H1 (cell line): ENCODE measurements around the gene PATJ. TPM values are rescaled to one million over a fixed set of nuclear protein-coding genes. Genes with fewer than 3 reads are reported as not detected.

Source experiments
- CTCF ChIA-PET: fragments of 300-600 bp; sonication (Branson Sonifier 250); formaldehyde crosslinking; loops from one replicate; lab custom pipeline; 2021; ENCODE audit not compliant: partially characterized antibody; lab: Charles Lee
- POLR2A ChIA-PET: fragments of 300-600 bp; sonication (Branson Sonifier 250); formaldehyde crosslinking; loops from one replicate; lab custom pipeline; 2021; ENCODE audit warnings: inconsistent platforms; ENCODE audit not compliant: partially characterized antibody; lab: Charles Lee
- DNase-seq, 2 experiments: peaks; one replicate each; pipeline versions ENCODE4 v3.0.0 to v3.0.0-alpha.2; 2010 to 2022; ENCODE audit warnings: low spot score in 2 of 2, low read depth in 1 of 2, mixed read lengths in 1 of 2
- FAIRE-seq: peaks from 2 replicates; lab custom pipeline; 2011; peaks lifted over from hg19 to GRCh38; lab: Jason Lieb, UNC
- H2AFZ ChIP-seq: 2 replicates; pipeline ENCODE4 v1.8.1; 2012; ENCODE audit warnings: low read length, inconsistent platforms
- H2AK5ac ChIP-seq: 2 replicates; pipeline ENCODE4 v1.6.1; 2013; ENCODE audit warnings: low read depth, low read length
- H2BK120ac ChIP-seq: replicated peaks from 2 replicates; pipeline ENCODE3; 2013; ENCODE audit warnings: low read depth, low read length, inconsistent platforms
- H2BK12ac ChIP-seq: 2 replicates; pipeline ENCODE4 v1.6.1; 2013; ENCODE audit warnings: low read depth, low read length
- H2BK15ac ChIP-seq: 2 replicates; pipeline ENCODE4 v1.6.1; 2013; ENCODE audit warnings: low read length
- H2BK20ac ChIP-seq: 2 replicates; pipeline ENCODE4 v1.6.1; 2013; ENCODE audit warnings: low read length
- H2BK5ac ChIP-seq: 2 replicates; pipeline ENCODE4 v1.6.1; 2013; ENCODE audit warnings: low read depth, low read length
- H3K14ac ChIP-seq: 2 replicates; pipeline ENCODE4 v1.6.1; 2013; ENCODE audit warnings: inconsistent platforms; ENCODE audit not compliant: insufficient read length
- H3K18ac ChIP-seq: 2 replicates; pipeline ENCODE4 v1.6.1; 2013; ENCODE audit warnings: low read length; ENCODE audit errors: extremely low read depth
- H3K23ac ChIP-seq: 2 replicates; pipeline ENCODE4 v1.6.1; 2013; ENCODE audit warnings: inconsistent platforms; ENCODE audit not compliant: insufficient read length
- H3K23me2 ChIP-seq: 2 replicates; pipeline ENCODE4 v1.6.1; 2013; ENCODE audit warnings: low read depth, low read length
- H3K27ac ChIP-seq: 2 replicates; pipeline ENCODE4 v1.6.1; 2011; ENCODE audit warnings: low read depth, low read length, inconsistent platforms
- H3K27me3 ChIP-seq, 4 experiments: replicated peaks in 1 of 4; 1 replicate in 1 of 4; 2 replicates in 3 of 4; pipeline versions ENCODE4 v1.6.1 to v1.8.1; 2011 to 2013; ENCODE audit warnings: low read length in 3 of 4, mild to moderate bottlenecking in 3 of 4, inconsistent platforms in 2 of 4, mixed read lengths in 2 of 4, moderate library complexity in 1 of 4; ENCODE audit not compliant: control insufficient read depth in 3 of 4, insufficient read depth in 3 of 4; ENCODE audit errors: extremely low read depth in 1 of 4
- H3K36me3 ChIP-seq, 4 experiments: 2 replicates each; pipeline versions ENCODE4 v1.6.1 to v1.8.1; 2011 to 2013; ENCODE audit warnings: mild to moderate bottlenecking in 4 of 4, low read length in 3 of 4, moderate library complexity in 2 of 4, control low read depth in 1 of 4, inconsistent platforms in 1 of 4; ENCODE audit not compliant: insufficient read depth in 4 of 4, control insufficient read depth in 2 of 4
- H3K4ac ChIP-seq: replicated peaks from 2 replicates; pipeline ENCODE3; 2013; ENCODE audit warnings: low read length, low read depth, mixed read lengths, inconsistent platforms; ENCODE audit not compliant: insufficient read length
- H3K4me1 ChIP-seq, 4 experiments: replicated peaks in 1 of 4; 1 replicate in 1 of 4; 2 replicates in 3 of 4; pipeline versions ENCODE4 v1.6.1 to v1.8.1; 2011 to 2013; ENCODE audit warnings: low read length in 3 of 4, inconsistent platforms in 2 of 4, mixed read lengths in 1 of 4; ENCODE audit not compliant: insufficient read depth in 4 of 4, control insufficient read depth in 3 of 4
- H3K4me2 ChIP-seq, 2 experiments: 2 replicates each; pipeline versions ENCODE4 v1.6.1 to v1.8.1; 2011 to 2013; ENCODE audit warnings: low read depth in 2 of 2, low read length in 2 of 2, control low read depth in 1 of 2, inconsistent platforms in 1 of 2, mild to moderate bottlenecking in 1 of 2; ENCODE audit not compliant: insufficient read depth in 1 of 2
- H3K4me3 ChIP-seq, 4 experiments: fragments of 200-600, 300-600 bp in 1 of 4; sonication (generic), shearing (Covaris generic), sonication (Bioruptor Twin) in 1 of 4; 2 replicates each; pipeline versions ENCODE4 v1.5.1 to v1.8.1; 2011 to 2016; ENCODE audit warnings: low read length in 4 of 4, low read depth in 3 of 4, control low read depth in 2 of 4, inconsistent platforms in 2 of 4, mild to moderate bottlenecking in 2 of 4, mixed read lengths in 1 of 4, moderate library complexity in 1 of 4; ENCODE audit not compliant: insufficient read depth in 2 of 4; ENCODE audit errors: extremely low read depth in 1 of 4
- H3K56ac ChIP-seq: replicated peaks from 2 replicates; pipeline ENCODE3; 2013; ENCODE audit warnings: low read depth, mild to moderate bottlenecking, mixed read lengths, low read length, inconsistent platforms; ENCODE audit not compliant: insufficient read length
- H3K79me1 ChIP-seq: 2 replicates; pipeline ENCODE4 v1.6.1; 2013; ENCODE audit warnings: low read depth, low read length, control low read depth
- H3K79me2 ChIP-seq, 2 experiments: 2 replicates each; pipeline versions ENCODE4 v1.6.1 to v1.8.1; 2012 to 2013; ENCODE audit warnings: low read length in 2 of 2, mild to moderate bottlenecking in 2 of 2, inconsistent platforms in 1 of 2; ENCODE audit not compliant: insufficient read depth in 2 of 2, control insufficient read depth in 1 of 2
- H3K9ac ChIP-seq, 4 experiments: replicated peaks in 1 of 4; 1 replicate in 1 of 4; 2 replicates in 3 of 4; pipeline versions ENCODE4 v1.6.1 to v1.8.1; 2011 to 2013; ENCODE audit warnings: low read depth in 3 of 4, low read length in 3 of 4, control low read depth in 2 of 4, mild to moderate bottlenecking in 2 of 4, moderate library complexity in 2 of 4, inconsistent platforms in 1 of 4; ENCODE audit errors: extremely low read depth in 1 of 4
- H3K9me3 ChIP-seq, 2 experiments: 2 replicates each; pipeline versions ENCODE4 v1.6.1 to v1.8.1; 2012 to 2013; ENCODE audit warnings: mild to moderate bottlenecking in 2 of 2, moderate library complexity in 2 of 2, control low read depth in 1 of 2, inconsistent platforms in 1 of 2, low read depth in 1 of 2, low read length in 1 of 2, mixed read lengths in 1 of 2; ENCODE audit not compliant: insufficient read depth in 2 of 2
- H4K20me1 ChIP-seq, 2 experiments: replicated peaks in 1 of 2; 2 replicates each; pipeline versions ENCODE3 to v1.8.1; 2011 to 2013; ENCODE audit warnings: inconsistent platforms in 2 of 2, low read length in 2 of 2, mild to moderate bottlenecking in 1 of 2; ENCODE audit not compliant: insufficient read depth in 2 of 2, control insufficient read depth in 1 of 2
- H4K5ac ChIP-seq: 2 replicates; pipeline ENCODE4 v1.6.1; 2013; ENCODE audit warnings: low read length, low read depth, mixed read lengths, inconsistent platforms; ENCODE audit not compliant: insufficient read length
- H4K8ac ChIP-seq: 2 replicates; pipeline ENCODE4 v1.8.0; 2013; ENCODE audit warnings: mild to moderate bottlenecking, moderate library complexity, low read length, inconsistent platforms; ENCODE audit not compliant: insufficient read depth; ENCODE audit errors: extremely low read depth
- H4K91ac ChIP-seq: replicated peaks from 2 replicates; pipeline ENCODE3; 2013; ENCODE audit warnings: low read length, mixed read lengths, inconsistent platforms; ENCODE audit not compliant: insufficient read length
- ASH2L ChIP-seq: fragments of 200-600, 300-600 bp; sonication (generic); IDR thresholded peaks from one replicate; pipeline ENCODE4 v1.7.1; 2017; ENCODE audit warnings: low read length
- ATF3 ChIP-seq: IDR thresholded peaks from 2 replicates; pipeline ENCODE4 v1.6.1; 2011; ENCODE audit warnings: low read depth, mild to moderate bottlenecking, low read length; ENCODE audit not compliant: insufficient read depth
- HDAC6 ChIP-seq: IDR thresholded peaks from one replicate; pipeline ENCODE4 v1.7.1; 2012; ENCODE audit warnings: low read depth, mild to moderate bottlenecking, inconsistent platforms, low read length, moderate library complexity
- JUN ChIP-seq: IDR thresholded peaks from 2 replicates; pipeline ENCODE4 v1.6.1; 2011; ENCODE audit warnings: low read depth, mild to moderate bottlenecking, improper control_type of control experiment, low read length
- SIRT6 ChIP-seq: IDR thresholded peaks from one replicate; pipeline ENCODE4 v1.7.1; 2012; ENCODE audit warnings: low read length, inconsistent platforms
- TBP ChIP-seq: IDR thresholded peaks from 2 replicates; pipeline ENCODE4 v1.6.1; 2011; ENCODE audit warnings: low read depth, low read length, improper control_type of control experiment
- TEAD4 ChIP-seq: IDR thresholded peaks from 2 replicates; pipeline ENCODE4 v1.6.1; 2012; ENCODE audit warnings: low read depth, low read length, inconsistent platforms, mixed read lengths
- polyA plus RNA-seq, 7 experiments: library from polyadenylated mRNA; depleted of rRNA in 3 of 7; stranded (reverse) in 5 of 7; unstranded in 2 of 7; fragments of >200 nt in 5 of 7; fragments of 200-250 nt in 2 of 7; gene quantifications; 1 replicate in 5 of 7; 2 replicates in 1 of 7; 4 replicates in 1 of 7; pipeline versions ENCODE4 v1.2.1 to v1.2.3, GENCODE V29; 2011 to 2013; ENCODE audit warnings: missing spikeins in 2 of 7, mixed read lengths in 2 of 7
- total RNA-seq: library from RNA; stranded (reverse); fragmentation: NEBNext Ultra II Directional; extraction: Animal tissue kit (Norgen Biotek cat#: 25700); gene quantifications from 2 replicates; pipeline ENCODE4 v1.2.1, GENCODE V29; 2021

The PATJ gene
- total and polyA plus RNA-seq, 2 of the 8 experiments (the other 6 are each of a cell fraction or from before 2014, with no cell fraction given): 8.2 to 55.6 TPM

DNA sequence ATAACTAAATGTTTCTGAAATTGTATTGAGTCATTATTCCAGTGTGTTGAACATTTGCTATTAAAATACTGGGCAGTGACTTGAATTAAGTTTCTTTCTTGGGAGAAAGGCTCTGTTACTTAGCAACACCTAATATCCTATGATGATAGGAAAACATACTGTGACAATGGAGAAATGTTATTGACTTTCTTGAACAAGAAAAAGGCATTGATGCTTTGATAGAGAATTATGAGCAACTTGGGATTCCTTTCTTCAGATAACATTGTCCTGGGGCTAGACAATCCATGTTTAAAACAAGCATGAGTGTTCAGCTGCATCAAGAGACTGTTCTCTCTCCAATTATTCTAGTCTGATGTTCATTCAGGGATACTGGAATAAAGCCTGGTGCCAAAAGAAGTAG lies 236.5 kb downstream of the PATJ start:
- no peak overlapping the region for H4K8ac ChIP-seq
- H4K5ac ChIP-seq: no peak overlapping the region
- no peaks in the 10 kb centered on the region for H4K20me1 ChIP-seq
- no peaks in the 10 kb centered on the region for H3K36me3 ChIP-seq
- H3K23ac ChIP-seq: no peak overlapping the region
- ChIA-PET CTCF (no interaction called here), POLR2A (no interaction called here)
- H2BK5ac ChIP-seq: no peak overlapping the region
- H4K91ac ChIP-seq: no peak overlapping the region
- H3K23me2 ChIP-seq: no peaks in the 10 kb centered on the region; the same call in 1 of the 2 replicates
- H3K79me2 ChIP-seq: no peaks in the 10 kb centered on the region
- no peak overlapping the region for H2BK15ac ChIP-seq
- TF ChIP-seq ATF3 (no peak), JUN (no peak), ASH2L (no peak), HDAC6 (no peak), TEAD4 (no peak), SIRT6 (no peak), TBP (no peak)
- H3K18ac ChIP-seq: no peak overlapping the region
- no peak overlapping the region for H2BK120ac ChIP-seq
- no peak overlapping the region for H2BK20ac ChIP-seq
- no peak overlapping the region for H2BK12ac ChIP-seq
- no peak overlapping the region for H3K4ac ChIP-seq
- H3K27ac ChIP-seq: no peak overlapping the region
- no peaks in the 10 kb centered on the region for H3K27me3 ChIP-seq
- H3K14ac ChIP-seq: no peak overlapping the region
- no peak overlapping the region for H2AFZ ChIP-seq
- H3K9ac ChIP-seq: no peak overlapping the region
- peaks cover 0 to 4% (median 3%) of the 10 kb centered on the region in 4 experiments; a peak in 5 of 7 replicates for H3K4me1 ChIP-seq
- H3K4me2 ChIP-seq: no peak overlapping the region
- no peaks in the 10 kb centered on the region for H3K79me1 ChIP-seq
- H2AK5ac ChIP-seq: no peak overlapping the region
- no peak overlapping the region for H3K56ac ChIP-seq
- DNase-seq (no peak), FAIRE-seq (no peak)
- H3K4me3 ChIP-seq: no peak overlapping the region
- H3K9me3 ChIP-seq: no peaks in the 10 kb centered on the region
